ENCODE data around the gene TLE4. TPM values are rescaled to one million over a fixed set of nuclear protein-coding genes. Genes with fewer than 3 reads are reported as not detected.

TLE4 gene
- total RNA-seq, 1 experiment from 2014 or later: 8.7 TPM

DNA sequence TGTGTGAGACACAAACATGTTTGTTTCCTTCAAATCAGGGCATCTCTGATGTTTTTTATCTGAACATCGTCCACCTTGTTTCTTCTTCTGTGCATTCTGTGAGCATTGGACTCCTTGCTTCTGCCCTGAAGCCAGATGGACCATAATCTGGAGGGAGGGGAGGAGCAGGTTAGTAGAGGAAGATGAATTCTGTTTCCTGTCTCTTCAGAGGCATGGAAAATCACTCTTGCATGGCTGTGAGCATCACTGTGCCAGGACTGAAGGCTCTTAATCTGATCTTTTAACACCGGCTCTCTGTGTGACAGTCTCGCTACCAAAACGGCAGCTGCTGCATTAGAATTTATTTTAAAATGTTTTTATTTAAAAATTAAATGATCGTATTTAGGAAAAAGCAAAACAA, 43.3 kb downstream of the TLE4 start:
- ChIA-PET CTCF (interaction anchor here (0.9 kb wide), 1 partner anchor 951 kb away, joined by 3 read pairs; no protein-coding TSS in a partner anchor), POLR2A (no interaction called here)
- BruUV-seq (replicated peaks): no TSS peak
- H3K27me3 Mint-ChIP-seq (ENCODE audit: insufficient read depth, unreplicated experiment): no peaks in the 10 kb centered on the region
- no peak overlapping the region for H3K27ac Mint-ChIP-seq (ENCODE audit: low read depth, unreplicated experiment)
- DNase-seq (ENCODE audit: unreplicated experiment): no peak
- H3K36me3 Mint-ChIP-seq (ENCODE audit: insufficient read depth, unreplicated experiment): no peaks in the 10 kb centered on the region
- H3K4me3 Mint-ChIP-seq (ENCODE audit: unreplicated experiment): no peak overlapping the region
- intact Hi-C loops (cut with micrococcal nuclease): no loop called here
- no peaks in the 10 kb centered on the region for H3K9me3 Mint-ChIP-seq (ENCODE audit: unreplicated experiment)
- TF ChIP-seq CTCF (IDR thresholded peaks at IDR 0.05; ENCODE audit: unreplicated experiment): no peak
- peaks cover 12% of the 10 kb centered on the region for H3K4me1 Mint-ChIP-seq (ENCODE audit: insufficient read depth, unreplicated experiment)

DNA sequence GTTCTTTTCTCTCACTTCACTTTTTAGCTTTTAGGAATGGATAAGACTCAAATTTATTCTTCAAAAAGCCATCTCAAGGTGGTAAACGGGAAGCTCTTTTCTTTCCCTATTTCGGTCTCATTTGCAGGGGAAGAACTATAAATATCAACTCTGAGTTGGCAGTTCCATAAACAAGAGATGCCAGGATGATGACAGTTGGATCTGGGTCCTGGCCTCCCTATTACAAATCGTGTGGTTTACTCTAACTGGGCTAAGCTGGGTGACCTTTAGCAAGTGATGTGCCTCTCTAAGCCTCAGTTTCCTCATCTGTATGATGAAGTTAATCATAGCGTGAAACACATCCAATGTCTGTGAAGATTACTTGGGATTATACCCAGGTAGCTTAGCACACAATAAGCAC, 44.2 kb downstream of the TLE4 start:
- no peak overlapping the region for H3K4me3 Mint-ChIP-seq (ENCODE audit: unreplicated experiment)
- DNase-seq (ENCODE audit: unreplicated experiment): no peak
- intact Hi-C loops (cut with micrococcal nuclease): no loop called here
- peaks cover 11% of the 10 kb centered on the region for H3K4me1 Mint-ChIP-seq (ENCODE audit: insufficient read depth, unreplicated experiment)
- ChIA-PET CTCF (no interaction called here), POLR2A (no interaction called here)
- no peak overlapping the region for H3K27ac Mint-ChIP-seq (ENCODE audit: low read depth, unreplicated experiment)
- H3K9me3 Mint-ChIP-seq (ENCODE audit: unreplicated experiment): no peaks in the 10 kb centered on the region
- H3K27me3 Mint-ChIP-seq (ENCODE audit: insufficient read depth, unreplicated experiment): no peaks in the 10 kb centered on the region
- no peaks in the 10 kb centered on the region for H3K36me3 Mint-ChIP-seq (ENCODE audit: insufficient read depth, unreplicated experiment)
- no TSS peak for BruUV-seq (replicated peaks)
- no peak for TF ChIP-seq CTCF (IDR thresholded peaks at IDR 0.05; ENCODE audit: unreplicated experiment)

DNA sequence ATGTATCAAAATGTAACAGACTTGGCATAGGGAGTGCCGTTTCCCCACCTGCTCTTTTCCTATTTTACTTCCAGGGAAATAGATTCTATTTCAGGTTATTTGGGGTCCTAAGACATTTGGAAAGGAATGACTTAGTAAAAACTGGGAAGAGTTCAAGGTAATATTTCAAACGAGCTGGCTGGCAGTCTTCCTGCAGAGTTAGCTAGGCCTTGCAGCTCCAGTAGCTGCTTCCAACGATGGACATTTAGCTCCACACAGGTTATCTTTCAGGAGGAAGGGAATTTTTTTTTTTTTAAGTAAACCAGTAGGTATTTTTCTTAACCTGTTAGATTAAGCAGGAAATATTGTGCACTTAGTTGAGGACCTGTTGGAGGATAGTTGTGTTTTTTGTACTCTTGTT, 45.2 kb downstream of the TLE4 start:
- Mint-ChIP-seq H3K9me3 (ENCODE audit: unreplicated experiment) (no peaks in the 10 kb centered on the region), H3K27me3 (ENCODE audit: insufficient read depth, unreplicated experiment) (no peaks in the 10 kb centered on the region), H3K36me3 (ENCODE audit: insufficient read depth, unreplicated experiment) (no peaks in the 10 kb centered on the region), H3K4me3 (ENCODE audit: unreplicated experiment) (no peak overlapping the region), H3K4me1 (ENCODE audit: insufficient read depth, unreplicated experiment) (peaks cover 6% of the 10 kb centered on the region), H3K27ac (ENCODE audit: low read depth, unreplicated experiment) (no peak overlapping the region)
- BruUV-seq (replicated peaks): no TSS peak
- intact Hi-C loops (cut with micrococcal nuclease): no loop called here
- TF ChIP-seq CTCF (IDR thresholded peaks at IDR 0.05; ENCODE audit: unreplicated experiment): no peak
- DNase-seq (ENCODE audit: unreplicated experiment): no peak
- POLR2A ChIA-PET: interaction anchor here (0.9 to 1.5 kb wide), 3 partner anchors 9 to 26 kb away, joined by 3 to 4 read pairs (median 3); no protein-coding TSS in a partner anchor
- CTCF ChIA-PET: interaction anchor here (0.6 to 1.0 kb wide), 5 partner anchors 15 to 1179 kb away, joined by 3 read pairs; no protein-coding TSS in a partner anchor

DNA sequence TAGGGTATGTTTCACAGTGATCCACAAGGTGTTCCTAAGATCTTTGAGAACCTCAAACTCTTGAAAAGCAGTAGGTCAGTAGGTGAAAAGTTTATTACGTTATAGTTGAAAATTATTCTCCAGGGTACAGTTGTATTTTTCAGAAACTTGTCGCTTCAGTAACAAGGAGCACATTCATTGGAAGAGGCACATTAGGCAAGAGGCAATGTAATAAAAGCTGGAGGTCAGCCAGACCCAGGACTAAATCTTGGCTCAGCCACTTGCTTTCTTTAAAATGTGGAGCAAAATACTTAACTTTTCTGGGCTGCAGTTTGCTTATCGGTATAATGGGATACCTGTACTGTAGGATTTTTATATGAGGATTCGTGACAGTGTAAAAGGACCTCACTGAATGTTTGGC, 45.6 kb downstream of the TLE4 start:
- no peaks in the 10 kb centered on the region for H3K27me3 Mint-ChIP-seq (ENCODE audit: insufficient read depth, unreplicated experiment)
- no peak overlapping the region for H3K27ac Mint-ChIP-seq (ENCODE audit: low read depth, unreplicated experiment)
- intact Hi-C loops (cut with micrococcal nuclease): no loop called here
- TF ChIP-seq CTCF (IDR thresholded peaks at IDR 0.05; ENCODE audit: unreplicated experiment): no peak
- H3K9me3 Mint-ChIP-seq (ENCODE audit: unreplicated experiment): no peaks in the 10 kb centered on the region
- H3K4me3 Mint-ChIP-seq (ENCODE audit: unreplicated experiment): no peak overlapping the region
- no TSS peak for BruUV-seq (replicated peaks)
- DNase-seq (ENCODE audit: unreplicated experiment): peak; percentile 62
- peaks cover 6% of the 10 kb centered on the region for H3K4me1 Mint-ChIP-seq (ENCODE audit: insufficient read depth, unreplicated experiment)
- ChIA-PET POLR2A (interaction anchor here (0.6 to 1.5 kb wide), 6 partner anchors 9 to 453 kb away, joined by 3 to 4 read pairs (median 3); no protein-coding TSS in a partner anchor), CTCF (interaction anchor here (0.6 to 1.0 kb wide), 5 partner anchors 16 to 1991 kb away, joined by 3 to 5 read pairs (median 3); no protein-coding TSS in a partner anchor)
- no peaks in the 10 kb centered on the region for H3K36me3 Mint-ChIP-seq (ENCODE audit: insufficient read depth, unreplicated experiment)
